Thyroid gland (tissue), 4 donors: ENCODE data around the gene LEMD3.

ENCODE experiments used
- POLR2A ChIP-seq, 2 donors: fragments of 450-650 bp; IDR thresholded peaks; one replicate each; pipeline ENCODE4 v1.6.1; 2017; ENCODE audit warnings: antibody characterized with exemption in 2 of 2, mild to moderate bottlenecking in 2 of 2, moderate library complexity in 1 of 2
- TF ChIP-seq, protein P1 (sequence below), 6 experiments: fragments of 200-600 bp in 3 of 6; fragments of 450-650 bp in 3 of 6; sonication (generic) in 3 of 6; IDR thresholded peaks; one replicate each; pipeline ENCODE4 v1.5.1; 2016 to 2019; ENCODE audit warnings: antibody characterized with exemption in 6 of 6, mild to moderate bottlenecking in 2 of 6, inconsistent platforms in 1 of 6, moderate library complexity in 1 of 6

DNA sequence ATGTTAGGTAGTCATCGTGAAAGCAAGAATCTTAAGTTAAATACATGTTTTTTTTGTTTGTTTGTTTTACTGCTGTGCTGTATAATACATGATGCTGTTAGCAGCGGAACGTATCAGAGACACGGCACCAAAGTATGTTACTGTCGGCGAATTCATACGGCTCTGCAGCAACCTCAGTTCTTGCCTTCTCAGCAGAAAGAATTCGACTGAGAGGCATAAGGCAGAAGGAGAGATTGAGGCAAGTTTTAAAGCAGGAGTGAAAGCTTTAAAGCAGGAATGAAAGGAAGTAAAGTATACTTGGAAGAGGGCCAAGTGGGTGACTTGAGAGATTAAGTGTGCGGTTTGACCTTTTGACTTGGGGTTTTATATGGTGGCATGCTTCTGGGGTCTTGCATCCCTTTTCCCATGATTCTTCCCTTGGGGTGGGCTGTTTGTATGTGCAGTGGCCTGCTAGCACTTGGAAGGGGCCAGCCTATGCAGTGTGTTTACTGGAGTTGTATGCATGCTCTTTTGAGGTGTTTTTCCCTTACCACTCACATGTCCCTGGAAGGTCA lies 23.7 kb downstream of the LEMD3 start:
- TF ChIP-seq, protein P1, sequence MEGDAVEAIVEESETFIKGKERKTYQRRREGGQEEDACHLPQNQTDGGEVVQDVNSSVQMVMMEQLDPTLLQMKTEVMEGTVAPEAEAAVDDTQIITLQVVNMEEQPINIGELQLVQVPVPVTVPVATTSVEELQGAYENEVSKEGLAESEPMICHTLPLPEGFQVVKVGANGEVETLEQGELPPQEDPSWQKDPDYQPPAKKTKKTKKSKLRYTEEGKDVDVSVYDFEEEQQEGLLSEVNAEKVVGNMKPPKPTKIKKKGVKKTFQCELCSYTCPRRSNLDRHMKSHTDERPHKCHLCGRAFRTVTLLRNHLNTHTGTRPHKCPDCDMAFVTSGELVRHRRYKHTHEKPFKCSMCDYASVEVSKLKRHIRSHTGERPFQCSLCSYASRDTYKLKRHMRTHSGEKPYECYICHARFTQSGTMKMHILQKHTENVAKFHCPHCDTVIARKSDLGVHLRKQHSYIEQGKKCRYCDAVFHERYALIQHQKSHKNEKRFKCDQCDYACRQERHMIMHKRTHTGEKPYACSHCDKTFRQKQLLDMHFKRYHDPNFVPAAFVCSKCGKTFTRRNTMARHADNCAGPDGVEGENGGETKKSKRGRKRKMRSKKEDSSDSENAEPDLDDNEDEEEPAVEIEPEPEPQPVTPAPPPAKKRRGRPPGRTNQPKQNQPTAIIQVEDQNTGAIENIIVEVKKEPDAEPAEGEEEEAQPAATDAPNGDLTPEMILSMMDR (IDR thresholded peaks at IDR 0.05), result no peak
- TF ChIP-seq POLR2A (IDR thresholded peaks at IDR 0.05), result no peak
